A172 (cell line): ENCODE results near the gene ERVK3-1. TPM values are rescaled to one million over a fixed set of nuclear protein-coding genes. Genes with fewer than 3 reads are reported as not detected.
"Not testable (repeated sequence)": the region's sequence is repeated elsewhere in the genome, so short reads cannot be mapped to it uniquely, and the experiment has no call there.

Experiments
- DNase-seq: peaks from one replicate; pipeline ENCODE4 v3.0.0-alpha.2; 2015; ENCODE audit warnings: low spot score
- total RNA-seq: library from RNA; depleted of rRNA; stranded (reverse); fragments of >200 nt; shearing (Covaris generic); gene quantifications from 2 replicates; pipeline ENCODE4 v1.2.3, GENCODE V29; 2014; rRNA removed

The ERVK3-1 gene
- total RNA-seq: 80.2 and 89.6 TPM in 2 replicates

- peak; percentile 97 for DNase-seq
These were observed at the start of gene ERVK3-1 for GRCh38 chr19:58305065-58305931. Gene ERVK3-1 (plus strand): TSS chr19:58305377. CDS start chr19:58312169, 6,792 bp downstream.

- not testable (repeated sequence) for DNase-seq
These were observed 46.9 kb upstream of the ERVK3-1 start for GRCh38 chr19:58258259-58258658.

GRCh38 chr19:58261600-58261967 lies 43.6 kb upstream of the ERVK3-1 start:
- DNase-seq: no peak

GRCh38 chr19:58261968-58262921 lies 42.9 kb upstream of the ERVK3-1 start:
- no peak for DNase-seq

- no peak for DNase-seq
These were observed 42.3 kb upstream of the ERVK3-1 start for GRCh38 chr19:58262922-58263296.

- DNase-seq: no peak
These were observed 40.1 kb upstream of the ERVK3-1 start for GRCh38 chr19:58265100-58265499.

- DNase-seq: no peak
These were observed 36.8 kb upstream of the ERVK3-1 start for GRCh38 chr19:58268344-58268743.

- peak; percentile 30 for DNase-seq
These were observed 30.4 kb upstream of the ERVK3-1 start for GRCh38 chr19:58274771-58275201.

GRCh38 chr19:58275564-58275963 lies 29.6 kb upstream of the ERVK3-1 start:
- no peak for DNase-seq

- no peak for DNase-seq
These were observed 28.0 kb upstream of the ERVK3-1 start for GRCh38 chr19:58277197-58277596.

GRCh38 chr19:58277748-58278540 lies 27.2 kb upstream of the ERVK3-1 start:
- DNase-seq: no peak

- peak; percentile 99 for DNase-seq
These were observed 26.6 kb upstream of the ERVK3-1 start, which contains the start of gene ZNF8 for GRCh38 chr19:58278541-58279041. Gene ZNF8 (plus strand): TSS chr19:58278955. CDS start chr19:58279082, 127 bp downstream.

- peak; percentile 47 for DNase-seq
These were observed 25.9 kb upstream of the ERVK3-1 start for GRCh38 chr19:58279042-58279924.

- no peak for DNase-seq
These were observed 25.3 kb upstream of the ERVK3-1 start for GRCh38 chr19:58279925-58280316.

- no peak for DNase-seq
These were observed 21.0 kb upstream of the ERVK3-1 start for GRCh38 chr19:58284199-58284598.

GRCh38 chr19:58291943-58292342 lies 13.2 kb upstream of the ERVK3-1 start:
- DNase-seq: no peak

- no peak for DNase-seq
These were observed 10.3 kb upstream of the ERVK3-1 start for GRCh38 chr19:58294743-58295374.

GRCh38 chr19:58296104-58296503 lies 9.1 kb upstream of the ERVK3-1 start:
- no peak for DNase-seq

GRCh38 chr19:58300620-58301019 lies 4.6 kb upstream of the ERVK3-1 start:
- DNase-seq: no peak

GRCh38 chr19:58304255-58304654 lies 922 bp upstream of the ERVK3-1 start:
- no peak for DNase-seq
